GM12872 (cell line): Measurements from ENCODE around the gene NR2C1.

Experiments used
- CTCF ChIP-seq: IDR thresholded peaks from 3 replicates; pipeline ENCODE4 v1.5.1; 2011; ENCODE audit warnings: low read depth, mild to moderate bottlenecking, low read length, moderate library complexity; ENCODE audit not compliant: insufficient read depth

NR2C1 gene

GRCh38 chr12:95099270-95099790 lies 25.9 kb upstream of the NR2C1 start:
- TF ChIP-seq CTCF, result no peak

GRCh38 chr12:95096852-95097251 lies 23.4 kb upstream of the NR2C1 start:
- no peak for TF ChIP-seq CTCF

- no peak for TF ChIP-seq CTCF
These were observed 23.0 kb upstream of the NR2C1 start for GRCh38 chr12:95096378-95096777.

GRCh38 chr12:95089462-95089861 lies 16.0 kb upstream of the NR2C1 start:
- TF ChIP-seq CTCF, result no peak

GRCh38 chr12:95088379-95088778 lies 15.0 kb upstream of the NR2C1 start:
- no peak for TF ChIP-seq CTCF

GRCh38 chr12:95085612-95086011 lies 12.2 kb upstream of the NR2C1 start:
- no peak for TF ChIP-seq CTCF

GRCh38 chr12:95083938-95084337 lies 10.5 kb upstream of the NR2C1 start:
- no peak for TF ChIP-seq CTCF

- no peak for TF ChIP-seq CTCF
These were observed 10.1 kb upstream of the NR2C1 start for GRCh38 chr12:95083471-95083870.
